Fibroblast of the aortic adventitia (primary cell): ENCODE data around the gene WWC2. TPM values are rescaled to one million over a fixed set of nuclear protein-coding genes. Genes with fewer than 3 reads are reported as not detected.
A peak's percentile ranks its signal among the peaks of the same experiment; 100 is the strongest.

Source experiments
- DNase-seq: peaks from one replicate; pipeline ENCODE4 v3.0.0-alpha.2; 2010; ENCODE audit warnings: low read depth
- H3K4me3 ChIP-seq: 2 replicates; pipeline ENCODE4 v1.5.1; 2011; ENCODE audit warnings: low read depth, mild to moderate bottlenecking, control low read depth, low read length, moderate library complexity
- total RNA-seq: library from RNA; depleted of rRNA; stranded (reverse); fragments of >200 nt; gene quantifications from 2 replicates; pipeline ENCODE4 v1.2.3, GENCODE V29; 2012; ENCODE audit warnings: low replicate concordance
- TF ChIP-seq, protein P1 (sequence below): IDR thresholded peaks from 2 replicates; pipeline ENCODE4 v1.5.1; 2011; ENCODE audit warnings: mild to moderate bottlenecking, low read length, control low read depth, inconsistent platforms; ENCODE audit not compliant: insufficient read depth

Gene WWC2
- total RNA-seq, 1 donor, result 21.5 TPM

DNA sequence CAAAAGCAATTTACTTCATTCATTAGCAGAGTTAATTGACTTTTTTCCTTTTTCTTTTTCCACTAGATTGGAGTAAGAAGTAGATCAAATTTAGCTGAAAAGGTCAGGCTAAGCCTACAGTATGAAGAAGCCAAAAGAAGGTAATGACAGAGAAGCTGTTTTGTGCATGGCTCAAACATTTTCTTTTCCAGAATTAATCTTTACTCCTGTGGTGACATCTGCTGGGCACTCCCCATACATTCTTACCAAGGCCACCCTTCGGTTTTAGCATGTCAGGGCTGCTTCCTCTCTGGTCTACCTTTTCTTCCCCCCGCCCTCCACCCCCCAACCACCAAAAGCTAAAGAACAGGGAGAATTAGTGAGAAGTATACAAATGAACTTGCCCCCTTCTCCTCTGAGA lies 150.8 kb downstream of the WWC2 start:
- peak; percentile 60 for DNase-seq
- TF ChIP-seq, protein P1, sequence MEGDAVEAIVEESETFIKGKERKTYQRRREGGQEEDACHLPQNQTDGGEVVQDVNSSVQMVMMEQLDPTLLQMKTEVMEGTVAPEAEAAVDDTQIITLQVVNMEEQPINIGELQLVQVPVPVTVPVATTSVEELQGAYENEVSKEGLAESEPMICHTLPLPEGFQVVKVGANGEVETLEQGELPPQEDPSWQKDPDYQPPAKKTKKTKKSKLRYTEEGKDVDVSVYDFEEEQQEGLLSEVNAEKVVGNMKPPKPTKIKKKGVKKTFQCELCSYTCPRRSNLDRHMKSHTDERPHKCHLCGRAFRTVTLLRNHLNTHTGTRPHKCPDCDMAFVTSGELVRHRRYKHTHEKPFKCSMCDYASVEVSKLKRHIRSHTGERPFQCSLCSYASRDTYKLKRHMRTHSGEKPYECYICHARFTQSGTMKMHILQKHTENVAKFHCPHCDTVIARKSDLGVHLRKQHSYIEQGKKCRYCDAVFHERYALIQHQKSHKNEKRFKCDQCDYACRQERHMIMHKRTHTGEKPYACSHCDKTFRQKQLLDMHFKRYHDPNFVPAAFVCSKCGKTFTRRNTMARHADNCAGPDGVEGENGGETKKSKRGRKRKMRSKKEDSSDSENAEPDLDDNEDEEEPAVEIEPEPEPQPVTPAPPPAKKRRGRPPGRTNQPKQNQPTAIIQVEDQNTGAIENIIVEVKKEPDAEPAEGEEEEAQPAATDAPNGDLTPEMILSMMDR, result peak; percentile 46
- H3K4me3 ChIP-seq, result no peak overlapping the region

DNA sequence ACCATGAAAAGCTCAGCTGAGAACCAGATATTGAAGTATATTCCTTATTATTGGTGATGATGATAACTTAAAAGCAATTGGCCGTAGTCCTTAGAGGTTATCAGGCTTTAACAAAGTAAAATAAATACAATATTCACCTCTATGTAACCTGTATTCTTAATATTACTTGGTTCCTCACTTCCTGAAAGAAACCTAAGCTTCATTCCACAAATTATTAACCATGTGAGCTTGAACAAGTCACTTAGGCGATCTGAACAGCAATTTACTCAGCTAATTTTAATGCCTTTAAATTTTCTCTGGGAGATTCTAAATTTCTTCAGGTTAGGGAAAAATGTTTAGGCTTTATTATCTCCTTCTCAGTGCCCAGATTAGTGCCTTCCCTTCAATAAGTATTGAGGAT lies 151.8 kb downstream of the WWC2 start:
- H3K4me3 ChIP-seq, result no peak overlapping the region
- no peak for DNase-seq
- TF ChIP-seq, protein P1, result no peak

DNA sequence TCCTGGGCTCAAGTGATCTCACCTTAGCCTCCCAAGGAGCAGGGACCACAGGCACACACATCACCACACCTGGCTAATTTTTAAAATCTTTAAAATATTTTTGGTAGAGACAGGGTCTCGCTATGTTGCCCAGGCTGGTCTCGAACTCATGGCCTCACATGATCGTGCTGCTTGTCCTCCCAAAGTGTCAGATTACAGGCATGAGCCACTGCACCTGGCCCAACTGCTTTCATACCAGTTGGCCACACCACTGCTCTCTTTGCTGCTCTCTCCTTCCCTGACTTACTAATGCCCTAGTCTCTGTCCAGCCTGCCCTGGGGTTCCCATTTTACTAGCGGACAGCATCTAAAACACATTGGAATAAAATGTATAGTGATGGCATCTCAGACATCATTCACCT lies 153.9 kb downstream of the WWC2 start:
- TF ChIP-seq, protein P1, result no peak
- no peak for DNase-seq

DNA sequence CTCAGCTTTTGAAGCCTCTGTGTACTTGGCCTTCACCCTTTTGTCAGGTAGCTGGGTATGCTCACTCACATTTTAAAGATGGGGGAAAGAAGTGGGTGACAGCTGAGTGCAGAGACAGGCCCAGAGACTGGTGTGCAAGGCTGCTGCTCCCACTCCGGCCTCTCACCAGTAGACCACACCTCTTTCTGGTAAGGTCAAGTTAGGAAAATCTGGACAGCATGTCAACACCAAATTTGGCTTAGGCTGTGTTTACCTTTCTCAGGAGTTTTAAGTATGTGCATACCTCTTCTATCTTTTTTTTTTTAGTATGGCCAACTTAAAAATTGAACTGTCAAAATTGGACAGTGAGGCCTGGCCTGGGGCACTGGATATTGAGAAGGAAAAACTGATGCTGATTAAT lies 154.4 kb downstream of the WWC2 start:
- H3K4me3 ChIP-seq, result no peak overlapping the region
- no peak for DNase-seq
- TF ChIP-seq, protein P1, result no peak

More for the DNA sequence above, 153.9 kb downstream of the WWC2 start:
- H3K4me3 ChIP-seq, result no peak overlapping the region

DNA sequence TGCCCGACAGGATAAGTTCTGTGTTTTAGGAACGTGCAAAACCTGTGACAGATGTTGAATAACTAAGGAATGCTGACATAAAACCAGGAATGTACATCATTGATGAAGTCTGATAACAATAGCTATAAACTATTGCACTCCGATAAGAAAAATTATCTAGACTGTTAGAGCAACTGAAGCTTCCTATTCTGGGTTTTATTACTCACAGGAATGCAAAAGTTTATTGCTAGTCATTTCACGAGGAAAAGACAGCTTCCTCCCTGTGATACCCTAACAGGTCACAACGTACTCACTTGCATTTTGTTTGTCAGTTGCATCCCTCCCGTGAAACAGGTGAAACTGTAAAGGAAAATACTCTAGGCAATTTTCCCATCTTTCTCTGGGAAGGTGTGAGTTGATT lies 155.1 kb downstream of the WWC2 start:
- DNase-seq, result no peak
- no peak overlapping the region for H3K4me3 ChIP-seq
- TF ChIP-seq, protein P1, result no peak

DNA sequence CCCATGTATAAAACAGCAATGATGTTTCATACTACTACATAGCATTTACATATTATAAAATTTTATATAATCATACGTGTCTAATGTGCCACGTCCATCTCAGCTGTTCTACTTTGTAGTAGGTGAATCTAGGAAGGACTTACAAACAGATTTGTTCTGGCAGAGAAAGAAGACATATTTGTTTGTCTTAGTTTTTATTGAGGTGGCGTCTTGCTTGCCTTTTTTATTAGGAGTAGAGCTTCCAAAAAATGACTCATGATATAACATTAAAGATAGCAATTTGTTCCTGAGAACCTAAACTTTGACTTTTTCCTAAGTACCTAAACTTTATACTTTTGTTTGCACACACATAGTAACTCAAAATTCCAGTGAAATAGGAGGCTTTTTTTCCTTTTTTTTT lies 156.4 kb downstream of the WWC2 start:
- TF ChIP-seq, protein P1, result no peak
- no peak overlapping the region for H3K4me3 ChIP-seq
- DNase-seq, result no peak

DNA sequence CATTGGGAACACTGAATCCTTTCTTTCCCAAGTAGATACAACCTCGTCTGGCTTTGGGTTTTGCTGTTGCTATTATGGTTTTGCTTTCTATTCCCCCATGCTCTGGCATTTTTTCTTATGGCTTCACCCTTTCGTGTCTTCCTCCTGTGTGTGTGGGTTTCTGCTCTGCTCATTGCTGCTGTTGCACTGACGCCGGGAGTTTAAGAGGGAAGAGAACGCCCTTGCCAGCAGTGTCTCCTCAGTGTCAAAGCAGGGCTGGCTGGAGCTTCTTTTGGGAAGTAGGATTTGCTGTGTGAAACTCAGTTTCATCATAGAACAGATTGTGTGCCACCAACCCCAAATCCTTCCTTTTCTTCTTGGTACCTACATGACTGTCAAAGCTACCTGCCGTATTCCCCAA lies 157.3 kb downstream of the WWC2 start:
- TF ChIP-seq, protein P1, result no peak
- no peak overlapping the region for H3K4me3 ChIP-seq
- DNase-seq, result peak; percentile 32
